Stimulated activated CD4-positive, alpha-beta T cell treated with anti-CD3 and anti-CD28 coated beads, Interleukin-4, amount 100 ng/mL, for 24 hours (primary cell): ENCODE results near the gene PHLDB2.
"Not testable (repeated sequence)": the region's sequence is repeated elsewhere in the genome, so short reads cannot be mapped to it uniquely, and the experiment has no call there.

Experiments used
- DNase-seq: peaks from one replicate; pipeline ENCODE4 v3.0.0-alpha.2; 2020

Gene PHLDB2

GRCh38 chr3:111859061-111859973 is at the start of gene PHLDB2:
Gene PHLDB2, plus strand, starts transcription at chr3:111859265. Its CDS starts 24,813 bp downstream, at chr3:111884078.
- peak; percentile 47 for DNase-seq

DNA sequence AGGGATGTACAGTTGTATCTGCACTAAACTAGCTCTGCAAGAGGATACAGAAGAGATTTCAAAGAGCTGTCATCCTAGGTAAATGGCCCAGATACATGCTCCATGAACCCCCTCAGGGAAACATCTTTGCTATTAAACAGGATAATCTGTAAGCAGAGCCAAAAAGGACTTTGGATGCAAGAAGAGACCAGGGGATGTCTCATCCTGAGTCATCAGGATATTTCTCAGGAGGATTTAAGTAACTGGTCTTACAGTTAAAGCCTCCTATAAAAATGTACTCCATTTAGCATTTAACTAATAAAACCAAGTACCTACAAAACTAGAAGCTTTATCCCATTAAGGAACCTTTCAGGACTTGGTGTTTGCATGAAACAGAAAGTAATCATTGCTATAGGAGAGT is 48.2 kb upstream of the PHLDB2 start:
- no peak for DNase-seq

DNA sequence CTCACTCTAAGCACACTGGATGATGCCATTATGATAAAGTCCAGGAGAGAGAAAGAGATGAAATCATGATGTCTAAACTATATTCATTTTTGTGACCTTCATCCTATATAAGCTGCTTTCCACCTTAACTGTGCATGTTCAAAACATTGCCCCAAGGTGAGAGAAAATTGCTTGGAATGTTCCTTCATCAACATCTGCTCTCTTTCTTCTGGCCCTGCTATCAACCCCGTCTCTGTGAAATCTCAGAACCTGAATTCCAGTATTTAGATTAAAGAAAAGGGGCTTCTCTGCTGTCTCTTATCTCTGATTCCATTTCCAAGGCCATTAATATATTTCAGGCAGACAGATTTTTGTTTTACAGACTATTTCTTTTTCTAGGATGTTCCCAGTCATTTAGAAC is 47.3 kb upstream of the PHLDB2 start:
- no peak for DNase-seq

GRCh38 chr3:111812701-111813100 is 46.4 kb upstream of the PHLDB2 start:
- DNase-seq: no peak

DNA sequence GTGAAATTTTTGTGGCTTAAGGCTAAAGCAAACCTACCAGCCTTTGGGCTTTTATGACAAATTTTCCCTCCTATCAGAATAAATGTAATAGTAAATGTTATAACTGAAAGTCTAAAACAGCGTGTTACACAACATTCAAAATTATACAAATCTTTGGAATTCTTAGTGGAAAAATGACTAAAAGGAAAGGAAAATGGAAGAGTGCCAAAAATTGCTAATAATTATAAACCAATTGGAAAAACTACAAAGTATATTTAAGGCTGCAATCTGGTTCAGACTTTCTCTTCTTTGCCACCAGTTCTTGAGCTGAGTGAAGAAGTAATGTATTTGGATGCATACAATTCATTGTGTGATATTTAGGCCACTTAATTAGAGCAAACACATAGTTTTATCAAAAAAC is 45.6 kb upstream of the PHLDB2 start:
- DNase-seq: no peak

DNA sequence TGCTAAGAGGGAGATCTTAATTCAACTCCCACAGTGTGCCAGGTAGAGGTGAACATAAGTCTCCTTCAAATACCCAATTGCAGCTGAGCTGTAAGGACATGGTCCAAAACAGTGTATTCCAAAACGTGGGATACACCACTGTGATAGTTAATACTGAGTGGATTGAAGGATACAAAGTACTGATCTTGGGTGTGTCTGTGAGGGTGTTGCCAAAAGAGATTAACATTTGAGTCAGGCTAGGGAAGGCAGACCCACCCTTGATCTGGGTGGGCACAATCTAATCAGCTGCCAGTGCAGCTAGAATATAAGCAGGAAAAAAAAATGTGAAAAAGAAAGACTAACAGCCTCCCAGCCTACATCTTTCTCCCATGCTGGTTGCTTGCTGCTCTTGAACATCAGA is 45.1 kb upstream of the PHLDB2 start:
- DNase-seq: no peak

- not testable (repeated sequence) for DNase-seq
Observed at GRCh38 chr3:111816771-111817170, 42.3 kb upstream of the PHLDB2 start.

DNA sequence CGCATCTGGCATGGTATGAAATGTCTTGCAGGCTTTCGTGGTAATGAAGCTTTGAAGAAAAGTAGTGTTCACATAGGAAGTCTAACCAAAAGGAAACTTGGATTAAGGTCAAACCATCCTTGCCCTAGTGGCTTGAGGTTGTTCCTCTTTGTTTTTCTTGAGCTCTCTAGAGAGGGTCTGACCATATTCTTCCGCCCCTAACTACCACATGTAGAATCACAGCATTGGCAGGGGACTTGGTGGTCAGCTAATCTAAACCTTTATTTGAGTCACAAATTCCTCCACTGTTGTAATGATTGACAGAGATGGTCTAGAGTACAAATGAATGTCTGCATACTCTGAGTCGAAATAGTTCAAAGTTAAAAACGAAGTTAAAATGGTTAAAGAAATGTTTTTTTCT is 39.1 kb upstream of the PHLDB2 start:
- no peak for DNase-seq

GRCh38 chr3:111820651-111821050 is 38.4 kb upstream of the PHLDB2 start:
- DNase-seq: no peak

DNA sequence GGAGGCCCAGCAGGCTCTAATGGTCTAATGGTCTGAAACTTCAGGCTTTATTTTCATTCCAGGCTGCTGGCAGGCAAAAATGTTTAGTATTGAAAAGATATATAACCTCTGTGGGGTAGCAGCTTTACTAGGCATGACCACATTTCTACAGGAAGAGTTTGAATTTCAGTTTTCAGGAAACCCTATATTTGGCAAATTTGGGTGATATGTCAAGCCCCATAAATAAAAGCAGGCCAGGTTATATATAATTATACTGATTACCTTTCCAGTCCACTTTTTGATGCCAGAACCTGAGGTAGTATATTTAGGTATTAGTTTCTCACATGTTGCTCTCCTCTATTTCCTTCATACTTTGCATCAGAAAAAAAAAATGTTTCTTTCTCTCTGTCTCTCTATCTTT is 37.2 kb upstream of the PHLDB2 start:
- DNase-seq: no peak

DNA sequence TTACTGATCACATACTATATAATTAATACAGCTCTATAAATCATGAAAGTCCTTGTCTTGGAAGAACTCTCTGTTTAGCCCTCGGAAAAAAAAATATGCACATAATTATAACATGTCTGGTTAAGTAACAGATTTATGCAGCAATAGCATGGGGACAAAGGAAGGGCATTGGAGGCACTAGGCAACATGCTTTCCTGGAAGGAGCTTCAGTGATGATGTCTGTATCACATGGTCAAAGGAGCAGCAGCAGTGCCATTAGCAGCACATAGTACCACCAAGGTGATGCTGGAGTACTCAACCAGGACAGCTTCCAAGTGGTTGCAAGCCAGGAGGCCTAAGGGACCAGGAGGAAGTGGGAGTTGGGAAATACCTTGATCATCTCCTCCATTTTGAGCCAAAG is 36.3 kb upstream of the PHLDB2 start:
- DNase-seq: no peak

GRCh38 chr3:111823341-111823855 is 35.7 kb upstream of the PHLDB2 start:
- no peak for DNase-seq

- DNase-seq: no peak
Observed at GRCh38 chr3:111824351-111824750, 34.7 kb upstream of the PHLDB2 start.

GRCh38 chr3:111827871-111828270 is 31.2 kb upstream of the PHLDB2 start:
- DNase-seq: no peak

DNA sequence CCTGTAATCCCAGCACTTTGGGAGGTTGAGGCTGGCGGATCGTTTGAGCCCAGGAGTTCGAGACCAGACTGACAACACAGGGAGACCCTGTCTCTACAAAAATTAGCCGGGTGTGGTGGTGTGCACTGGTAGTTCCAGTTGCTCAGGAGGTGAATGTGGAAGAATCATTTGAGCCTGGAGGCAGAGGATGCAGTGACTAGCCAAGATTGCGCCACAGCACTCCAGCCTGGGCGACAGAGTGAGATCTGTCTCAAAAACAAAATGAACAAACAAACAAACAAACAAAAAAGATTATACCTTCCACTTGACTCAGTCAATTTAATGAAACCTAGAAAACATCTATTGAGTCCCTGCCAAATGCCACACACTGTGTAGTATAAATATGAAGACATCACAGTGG is 30.5 kb upstream of the PHLDB2 start:
- no peak for DNase-seq

DNA sequence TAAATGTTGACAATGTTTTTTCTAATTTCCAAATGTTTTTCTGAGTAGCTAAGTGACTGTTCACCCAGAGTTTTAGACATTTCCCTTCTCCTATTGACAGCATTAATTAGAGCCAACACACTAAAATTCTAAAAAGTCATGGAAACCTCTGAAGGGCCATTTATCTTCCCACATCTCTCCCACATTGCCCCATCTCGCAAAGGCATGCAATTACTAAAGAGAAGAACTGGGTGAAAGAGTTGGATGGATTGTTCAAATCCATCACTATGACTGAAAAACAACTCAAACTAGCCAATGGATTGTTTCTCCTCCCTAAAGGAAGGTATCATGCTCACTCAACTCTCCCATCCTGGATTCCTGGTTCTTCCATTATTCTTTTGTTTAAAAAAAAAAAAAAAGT is 30.0 kb upstream of the PHLDB2 start:
- DNase-seq: no peak

DNA sequence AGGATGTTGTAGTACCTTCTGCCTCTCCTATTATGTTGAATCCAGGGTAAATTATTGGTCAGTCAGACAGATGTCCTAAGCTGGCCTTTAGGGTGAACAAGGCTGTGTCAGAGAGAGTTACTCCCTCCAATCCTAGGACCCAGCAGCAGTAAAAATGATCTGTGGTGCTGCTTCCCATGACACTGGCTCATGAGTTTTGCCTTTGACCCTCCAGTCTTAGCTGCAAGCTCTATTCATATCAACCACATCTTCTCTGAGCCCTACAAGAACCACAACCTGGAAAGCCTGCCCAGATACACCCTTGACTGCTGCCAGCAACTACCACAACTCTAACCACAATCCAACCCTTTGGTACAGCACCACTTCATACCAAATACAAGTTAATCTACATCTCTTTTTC is 27.2 kb upstream of the PHLDB2 start:
- no peak for DNase-seq

DNA sequence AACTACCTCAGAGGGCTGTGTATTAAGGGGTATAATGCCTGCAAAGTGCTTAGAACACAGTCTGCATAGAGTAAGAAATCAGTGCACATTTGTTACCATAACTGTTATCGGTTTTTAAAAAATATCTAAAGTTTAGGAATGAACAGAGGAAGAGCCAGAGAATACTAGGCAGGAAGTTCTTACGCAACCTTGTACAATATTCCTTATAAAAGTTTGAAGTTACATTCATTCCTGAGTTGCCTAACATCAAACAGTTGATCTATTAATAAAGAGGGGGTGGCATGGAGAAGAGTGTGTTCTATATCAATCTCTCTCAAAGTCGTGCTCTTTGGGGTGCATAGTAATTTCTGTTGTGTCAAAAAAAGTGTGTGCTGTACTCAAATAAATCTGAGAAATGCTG is 22.0 kb upstream of the PHLDB2 start:
- DNase-seq: no peak

DNA sequence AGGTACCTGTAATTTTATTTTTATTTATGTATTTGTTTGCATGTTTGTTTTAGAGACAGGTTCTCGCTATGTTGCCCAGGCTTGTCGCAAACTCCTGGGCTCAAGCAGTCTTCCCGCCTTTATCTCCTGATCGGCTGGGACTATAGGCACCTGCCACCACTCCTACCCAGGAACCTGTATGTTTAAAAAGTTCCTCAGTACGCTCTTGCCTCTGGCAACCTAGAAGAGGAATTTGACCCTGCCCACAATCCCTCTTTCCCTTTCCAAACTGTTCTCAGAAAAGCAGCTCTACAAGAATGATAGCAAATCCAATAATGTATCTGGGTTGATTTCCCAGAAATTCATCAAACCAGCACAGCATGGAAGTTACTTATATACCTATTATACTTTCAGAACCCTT is 20.9 kb upstream of the PHLDB2 start:
- DNase-seq: no peak

DNA sequence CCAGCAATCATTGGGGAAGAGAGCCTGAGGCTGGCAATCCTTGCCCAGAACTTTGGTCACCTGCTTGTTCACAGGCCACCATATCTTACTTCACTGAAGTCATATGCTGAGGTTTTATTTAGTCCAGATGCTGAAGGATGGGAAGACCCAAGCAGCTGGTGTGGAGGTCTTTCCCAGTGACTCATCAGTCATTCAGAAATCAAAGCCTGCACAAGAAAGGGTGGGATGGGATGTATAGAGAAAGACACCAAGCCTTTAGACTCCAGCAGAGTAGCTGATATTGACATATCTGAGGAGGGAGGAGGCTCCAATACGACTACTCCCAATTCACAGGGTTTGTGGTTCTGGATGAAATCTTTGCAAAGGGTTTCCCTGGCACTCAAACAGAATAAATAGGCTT is 13.0 kb upstream of the PHLDB2 start:
- DNase-seq: no peak

GRCh38 chr3:111846717-111847116 is 12.3 kb upstream of the PHLDB2 start:
- DNase-seq: no peak

DNA sequence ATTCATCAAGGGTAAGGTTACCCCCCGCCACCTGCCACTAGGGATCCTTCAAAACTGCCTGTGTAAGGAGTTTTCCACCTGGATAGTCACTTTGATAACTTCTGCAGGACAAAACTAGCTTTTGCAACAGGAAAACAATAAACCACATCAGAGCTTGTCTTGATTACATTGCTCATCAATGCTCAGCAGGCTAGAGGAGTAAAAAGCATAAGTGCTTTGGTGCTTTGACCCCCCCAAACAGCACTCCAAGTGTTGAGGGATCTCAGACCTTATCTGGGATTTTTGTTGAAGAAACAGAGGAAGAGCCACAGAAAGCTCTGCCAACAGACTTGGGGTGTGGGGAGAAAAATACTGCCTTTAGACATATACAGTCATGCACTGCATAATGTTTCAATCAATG is 10.8 kb upstream of the PHLDB2 start:
- no peak for DNase-seq

DNA sequence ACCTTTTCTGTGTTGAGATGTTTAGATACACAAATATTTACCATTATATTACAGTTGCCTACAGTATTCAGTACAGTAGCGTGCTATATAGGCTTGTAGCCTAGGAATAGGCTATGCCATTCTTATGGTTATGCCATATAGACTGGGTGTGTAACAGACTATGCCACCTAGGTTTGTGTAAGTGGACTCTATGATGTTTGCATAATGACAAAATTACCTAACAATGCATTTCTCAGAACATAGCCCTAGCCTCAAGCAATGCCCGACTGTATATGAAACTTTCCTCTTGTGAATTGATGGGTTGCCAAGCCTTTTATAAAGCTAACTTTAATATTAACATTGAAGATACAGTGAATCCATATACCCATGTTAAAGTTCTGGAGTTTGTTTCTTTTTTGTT is 10.3 kb upstream of the PHLDB2 start:
- DNase-seq: no peak

DNA sequence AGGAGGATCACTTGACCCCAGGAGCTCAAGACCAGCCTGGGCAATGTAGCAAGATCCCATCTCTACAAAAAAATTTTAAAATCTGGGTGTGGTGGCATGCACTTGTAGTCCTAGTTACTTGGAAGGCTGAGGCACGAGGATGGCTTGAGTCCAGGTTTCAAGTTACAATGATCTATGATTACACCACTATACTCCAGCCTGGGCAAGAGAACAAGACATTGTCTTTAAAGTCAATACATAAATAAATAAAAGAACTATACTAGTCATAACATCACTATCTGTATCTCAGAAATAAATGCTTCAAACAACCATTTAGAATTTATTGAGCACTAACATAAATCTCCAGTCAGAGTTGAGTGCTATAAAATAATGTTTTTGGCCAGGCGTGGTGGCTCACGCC is 8.5 kb upstream of the PHLDB2 start:
- DNase-seq: no peak

GRCh38 chr3:111851511-111851954 is 7.5 kb upstream of the PHLDB2 start:
- no peak for DNase-seq
